GM18505 (cell line): ENCODE measurements around the gene KRT73.

Source experiments
- ATAC-seq: cut with Tn5 transposase; IDR thresholded peaks from one replicate; pipeline ENCODE4 v1.9.1; 2021; ENCODE audit not compliant: unreplicated experiment
- POLR2A ChIP-seq: IDR thresholded peaks from 4 replicates; pipeline ENCODE4 v1.6.1; 2011; ENCODE audit warnings: borderline replicate concordance; ENCODE audit not compliant: insufficient read depth, insufficient read length; ENCODE audit errors: extremely low read depth

The KRT73 gene

DNA sequence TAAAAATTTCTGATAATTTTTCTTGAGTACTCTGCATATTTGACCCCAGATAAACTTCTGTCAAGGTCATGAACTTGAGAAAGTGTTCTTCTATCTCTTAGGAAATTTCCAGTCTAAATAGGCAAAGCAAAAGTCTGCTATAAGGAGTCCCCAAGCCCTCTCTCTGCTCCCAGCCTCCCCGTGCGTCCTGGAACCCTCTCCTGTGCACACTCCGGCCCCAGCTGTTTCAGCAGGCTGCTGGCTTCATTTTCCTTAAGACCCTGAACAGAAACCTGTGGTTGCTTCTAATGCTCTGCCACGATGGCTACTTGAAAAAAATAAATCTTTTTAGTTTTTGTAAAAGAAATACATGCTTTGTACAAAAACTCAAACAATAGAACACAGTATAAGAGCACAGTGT lies 18.9 kb upstream of the KRT73 start:
- ATAC-seq = no peak
- no peak for TF ChIP-seq POLR2A

DNA sequence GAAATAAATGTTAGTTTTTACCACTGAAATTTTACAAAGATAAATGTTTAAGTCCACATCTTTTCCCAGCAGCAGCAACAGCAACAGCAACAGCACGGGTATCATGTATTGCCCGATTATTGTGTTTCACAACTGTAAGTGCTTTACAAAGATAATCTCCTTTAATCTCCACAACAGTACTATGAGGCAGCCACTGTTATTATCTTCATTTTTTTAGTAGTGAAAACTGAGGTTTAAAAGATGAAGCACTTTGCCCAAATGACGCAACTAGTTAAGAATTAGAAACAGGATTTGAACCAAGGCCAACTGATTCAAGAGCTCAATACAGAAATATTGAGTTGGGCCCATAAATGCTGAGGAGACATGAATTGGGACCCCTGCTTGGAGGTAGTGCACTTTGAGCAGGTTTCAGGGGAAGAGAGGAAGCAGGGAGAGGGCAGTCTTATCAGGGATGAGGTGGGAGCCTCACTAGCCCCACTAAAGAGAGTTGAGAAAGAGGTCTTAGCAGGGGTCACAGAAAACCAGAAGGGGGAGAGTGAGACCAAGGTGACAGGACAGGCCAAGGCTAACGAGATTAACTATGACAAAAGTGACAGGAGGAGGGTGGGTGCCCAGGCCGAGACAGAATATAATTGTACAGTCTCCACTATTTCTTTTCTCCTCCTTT lies 18.4 kb upstream of the KRT73 start:
- no peak for ATAC-seq
- no peak for TF ChIP-seq POLR2A

DNA sequence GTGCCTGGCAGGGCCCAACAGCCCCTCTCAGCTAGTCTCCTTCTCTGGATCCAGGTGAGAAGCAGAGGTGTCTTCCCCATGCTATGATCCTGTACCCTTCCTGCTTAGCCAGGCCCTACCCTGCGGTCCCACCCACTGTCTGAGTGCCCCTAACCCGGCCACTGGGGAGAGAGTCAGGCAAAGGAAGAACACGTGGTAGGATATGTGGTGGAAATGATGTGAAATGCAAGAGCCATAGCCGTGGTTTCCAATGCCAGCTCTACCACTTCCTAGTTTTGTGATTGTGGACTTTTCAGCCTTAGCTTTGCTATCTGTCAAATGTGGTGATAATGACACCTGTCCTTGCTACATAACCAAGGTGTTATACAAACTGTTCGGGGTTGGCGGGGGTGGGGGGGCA lies 17.8 kb upstream of the KRT73 start:
- ATAC-seq = no peak
- no peak for TF ChIP-seq POLR2A

DNA sequence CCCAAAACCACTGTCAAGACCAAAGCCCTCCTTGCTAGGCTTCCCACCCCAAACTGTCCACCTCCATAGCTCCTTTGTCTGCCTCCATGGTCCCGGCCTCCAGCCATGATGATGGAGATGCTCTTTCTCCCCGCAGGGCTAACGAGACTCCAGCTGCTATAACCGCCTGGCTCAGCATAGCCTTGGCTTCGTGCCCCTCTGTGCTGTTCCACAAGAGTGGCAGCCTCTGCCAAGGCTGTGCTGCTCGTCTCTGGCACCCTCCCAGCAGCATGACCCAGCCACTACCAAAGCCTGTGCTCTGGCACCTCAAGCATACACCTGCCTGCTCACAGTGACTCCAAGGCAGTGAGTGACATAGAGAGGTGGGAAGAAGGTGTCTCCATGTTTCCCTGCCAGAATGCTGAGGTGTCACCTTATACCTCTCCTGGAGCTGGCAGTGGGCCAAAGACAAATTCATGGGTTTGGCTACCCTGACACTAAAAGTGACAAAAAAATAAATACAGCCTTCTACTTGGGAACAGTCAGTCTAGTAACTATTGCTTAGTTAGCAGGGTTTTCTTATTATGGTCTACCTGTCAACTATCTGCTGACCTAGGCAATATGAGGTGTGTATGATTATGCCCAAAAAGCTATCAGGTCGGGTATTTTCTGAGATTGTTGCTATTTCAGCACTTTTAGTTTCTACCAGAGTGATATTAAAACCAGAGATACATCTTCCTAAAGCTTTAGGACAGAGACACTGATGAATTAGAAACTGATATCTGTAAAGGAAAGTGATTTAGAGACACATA lies 16.1 kb upstream of the KRT73 start:
- TF ChIP-seq POLR2A = no peak
- no peak for ATAC-seq

DNA sequence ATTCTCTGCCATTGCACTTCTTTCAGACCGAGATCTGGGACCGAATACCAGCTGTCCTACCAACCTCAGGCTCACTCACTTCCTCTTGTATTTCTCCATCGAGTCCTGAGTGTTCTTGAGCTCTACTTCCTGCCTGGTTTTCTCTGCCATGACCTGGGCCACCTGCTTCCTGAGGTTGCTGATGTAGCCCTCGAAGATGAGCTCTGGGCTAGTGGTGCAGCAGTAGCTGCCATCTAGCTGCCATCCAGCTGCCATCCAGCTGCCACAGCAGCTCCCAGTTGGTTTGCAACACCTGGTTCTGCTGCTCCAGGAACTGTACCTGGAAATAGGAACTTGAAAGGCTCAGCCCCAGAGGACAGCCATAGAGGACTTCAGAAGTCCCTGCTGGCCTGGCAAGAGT lies 15.0 kb upstream of the KRT73 start:
- ATAC-seq = no peak

DNA sequence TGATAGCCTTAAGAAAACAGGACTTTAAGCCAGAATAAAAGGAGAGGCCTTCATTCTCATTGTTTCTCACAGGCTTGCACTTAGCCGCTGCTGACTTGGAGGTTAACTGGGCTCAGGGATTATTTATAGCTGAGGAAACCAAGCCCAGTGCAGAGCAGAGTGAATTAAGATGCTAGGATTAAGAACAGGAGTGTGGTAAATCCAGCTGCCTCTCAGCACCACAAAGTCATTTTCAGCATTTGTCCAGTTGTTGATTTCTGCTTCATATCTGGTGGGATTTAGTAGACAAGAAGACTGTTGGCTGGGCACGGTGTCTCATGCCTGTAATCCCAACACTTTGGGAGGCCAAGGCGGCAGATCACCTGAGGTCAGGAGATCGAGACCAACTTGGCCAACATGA lies 14.3 kb upstream of the KRT73 start:
- no peak for ATAC-seq
- no peak for TF ChIP-seq POLR2A

More for the DNA sequence above, 15.0 kb upstream of the KRT73 start:
- no peak for TF ChIP-seq POLR2A

DNA sequence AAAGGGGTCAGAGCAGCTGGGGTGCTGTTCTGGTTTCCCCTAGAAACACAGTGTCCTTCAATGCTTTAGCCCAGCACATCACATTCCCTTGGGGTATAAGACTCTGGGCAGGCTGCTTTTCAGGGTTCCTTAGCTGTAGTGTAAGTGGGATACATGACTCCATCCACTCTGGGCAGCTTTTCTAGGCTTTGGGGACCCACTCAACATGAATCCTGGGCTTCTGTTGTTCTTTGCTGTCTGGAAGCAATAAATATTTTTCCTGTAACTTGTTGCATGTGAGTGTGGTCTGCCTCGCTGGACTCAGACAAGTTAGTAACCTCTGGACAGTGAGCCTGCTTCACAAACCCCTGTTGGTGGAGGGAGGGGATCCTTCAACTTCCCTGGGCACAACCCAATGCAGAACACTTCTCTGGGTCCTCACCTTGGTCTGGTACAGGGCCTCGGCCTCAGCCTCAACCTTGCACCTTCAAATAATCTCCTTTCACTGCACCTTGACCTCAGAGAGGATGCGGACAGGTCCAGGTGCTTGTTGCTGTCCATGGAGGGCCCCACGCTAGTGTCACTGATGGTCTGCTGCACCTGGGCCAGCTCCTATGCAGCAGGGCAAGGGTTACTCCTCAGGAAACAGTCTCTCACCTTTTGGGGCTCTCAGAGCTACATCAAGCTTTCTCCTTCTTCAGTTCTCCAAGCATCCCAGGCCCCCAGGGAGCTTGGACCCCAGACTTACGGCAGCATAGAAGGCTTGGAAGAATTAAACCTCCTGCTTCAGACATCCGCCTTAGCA lies 13.5 kb upstream of the KRT73 start:
- ATAC-seq = no peak
- no peak for TF ChIP-seq POLR2A

DNA sequence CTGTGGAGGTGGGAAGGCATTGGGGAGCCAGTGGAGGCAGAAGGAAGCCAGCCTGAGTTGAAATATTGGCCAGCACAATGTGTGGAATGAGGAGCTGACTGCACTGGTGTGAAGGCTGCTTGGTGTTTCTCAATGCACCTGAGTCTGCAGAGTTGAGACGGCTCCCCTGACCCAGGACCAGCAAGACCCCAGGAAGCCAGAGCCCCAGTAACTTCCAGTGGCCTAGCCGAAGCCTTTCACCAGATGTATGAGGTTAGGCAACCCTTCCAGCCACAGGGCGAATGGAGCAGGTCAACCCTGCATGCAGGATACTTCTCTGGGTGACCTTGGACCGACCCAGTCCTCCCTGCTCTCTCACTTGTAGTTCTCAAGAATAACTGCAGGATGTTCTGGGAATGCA lies 12.9 kb upstream of the KRT73 start:
- ATAC-seq = no peak
- TF ChIP-seq POLR2A = no peak

DNA sequence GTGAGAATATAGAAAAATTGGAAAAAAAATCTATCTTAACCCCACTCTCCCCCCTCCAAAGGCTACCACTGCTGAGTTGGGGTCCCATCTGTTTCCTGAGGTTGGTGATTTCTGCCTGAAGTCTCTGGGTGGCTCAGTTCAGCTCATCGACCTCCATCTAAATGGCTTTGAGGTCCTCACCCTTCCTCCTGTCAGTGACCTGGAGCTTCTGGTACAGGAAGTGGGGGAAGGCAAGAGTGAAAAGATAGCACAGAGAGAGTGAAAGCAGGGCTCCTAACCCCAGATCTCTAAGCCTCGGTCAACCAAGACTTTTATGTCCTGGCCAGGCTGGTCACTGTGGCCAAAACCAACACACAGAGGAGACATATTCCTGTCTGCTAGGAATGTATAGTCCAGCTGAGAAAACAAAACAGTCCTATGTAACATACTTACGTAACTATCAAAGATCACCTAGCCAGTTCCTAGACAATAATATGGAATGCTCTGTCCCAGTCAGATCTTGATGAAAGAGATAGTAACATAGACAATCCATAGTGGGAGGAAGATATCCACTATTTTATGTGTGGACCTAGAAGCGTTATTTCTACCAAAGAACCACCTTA lies 12.3 kb upstream of the KRT73 start:
- no peak for TF ChIP-seq POLR2A
- ATAC-seq = no peak

DNA sequence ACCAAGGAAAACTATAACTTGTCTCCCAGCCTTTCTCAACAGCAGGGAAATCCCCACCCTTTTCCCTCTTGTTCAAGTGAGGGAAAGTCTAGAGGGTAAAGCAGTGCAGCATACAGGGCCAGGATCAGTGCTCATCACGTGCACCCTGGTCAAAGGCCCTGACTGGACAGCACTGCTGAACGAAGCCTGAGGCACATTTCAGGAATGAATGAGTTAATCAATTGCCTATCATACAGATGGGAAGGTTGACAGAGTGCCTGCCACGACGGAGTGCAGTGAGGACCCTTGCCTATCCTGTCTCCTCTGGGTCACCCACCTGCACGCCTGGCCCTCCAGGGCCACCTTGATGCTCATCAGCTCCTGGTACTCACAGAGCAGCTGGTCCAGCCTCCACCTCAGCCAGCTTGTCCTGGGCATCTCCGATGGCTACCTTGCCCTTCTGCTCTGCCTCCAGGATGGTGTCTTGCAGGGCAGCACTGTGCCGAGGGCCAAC lies 11.7 kb upstream of the KRT73 start:
- no peak for ATAC-seq

DNA sequence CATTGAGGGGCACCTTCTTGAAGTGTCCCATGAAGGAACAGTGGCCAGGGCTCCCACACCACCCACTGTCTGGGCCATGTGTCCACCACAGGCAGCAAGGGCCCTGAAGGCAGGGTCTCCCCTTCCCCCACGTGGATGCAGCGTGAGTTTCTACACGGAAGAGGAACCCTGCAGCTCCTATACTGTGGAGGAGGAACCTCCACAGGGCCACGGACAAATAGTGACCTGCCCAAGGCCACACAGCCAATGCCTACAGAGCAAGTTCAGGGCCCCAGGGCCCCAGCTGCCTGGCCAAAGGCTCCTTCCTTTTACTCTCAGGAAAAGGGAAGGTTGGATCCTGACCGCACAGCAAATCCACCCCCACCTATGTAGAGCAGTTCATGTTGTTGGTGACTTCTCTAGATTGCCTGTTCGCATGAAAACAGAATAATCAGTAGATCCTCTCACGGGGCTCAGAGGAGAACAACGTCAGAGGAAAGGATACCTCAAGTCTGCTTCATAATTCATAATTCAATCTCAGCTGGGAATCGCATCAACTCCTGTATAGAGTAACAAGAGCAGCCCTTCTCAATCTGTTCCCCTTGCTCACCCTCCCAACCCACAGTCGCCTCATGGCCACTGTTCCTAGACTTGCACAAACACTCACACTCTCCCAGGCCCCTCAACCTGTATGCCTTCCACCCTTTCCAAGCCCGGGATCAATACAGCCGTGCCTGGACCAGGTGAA lies 11.1 kb upstream of the KRT73 start:
- no peak for TF ChIP-seq POLR2A
- ATAC-seq = no peak

More for the DNA sequence above, 11.7 kb upstream of the KRT73 start:
- no peak for TF ChIP-seq POLR2A

DNA sequence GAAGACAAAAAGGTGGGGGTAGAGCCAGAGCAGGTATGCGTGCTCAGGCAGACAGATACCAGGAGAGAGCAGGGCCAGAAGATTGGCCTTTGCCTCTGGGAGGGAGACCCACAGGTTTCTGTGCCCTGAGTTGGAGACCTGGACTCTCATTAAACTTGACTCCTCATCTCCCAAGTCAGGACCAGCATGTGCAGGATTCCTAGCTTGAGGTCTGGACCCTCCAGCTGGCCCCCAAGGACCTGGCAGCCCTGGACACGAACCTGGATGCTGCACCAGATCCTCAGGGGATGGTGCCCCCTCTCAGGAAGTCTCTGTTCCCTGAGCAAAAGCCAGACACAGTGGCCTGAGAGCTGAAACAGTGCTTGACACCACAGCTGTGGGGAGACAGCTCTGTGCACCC lies 10.5 kb upstream of the KRT73 start:
- no peak for ATAC-seq
- TF ChIP-seq POLR2A = no peak
